Measurements from ENCODE around the gene EPB41L1.

Gene EPB41L1

DNA sequence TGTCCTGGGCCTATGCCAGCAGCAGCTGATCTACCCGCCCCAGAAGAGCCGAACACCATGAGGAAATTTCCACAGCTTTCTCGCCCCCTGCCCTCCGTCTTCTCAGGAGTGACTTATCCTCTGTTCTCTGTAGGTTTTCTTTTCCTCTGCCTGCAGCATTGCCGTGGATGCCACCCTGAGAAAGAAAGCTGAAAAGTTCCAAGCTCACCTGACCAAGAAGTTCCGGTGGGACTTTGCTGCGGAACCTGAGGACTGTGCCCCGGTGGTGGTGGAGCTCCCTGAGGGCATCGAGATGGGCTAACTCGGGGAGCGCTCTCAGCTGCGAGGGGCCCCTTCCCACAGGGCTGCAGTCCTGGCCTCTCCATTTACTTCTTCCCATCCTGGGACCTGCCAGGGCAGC lies 100.9 kb downstream of the EPB41L1 start:
- peak in 3 of 56 donors; percentile 7 to 15 (median 13) for DNase-seq

GRCh38 chr20:36259177-36260061 lies 104.9 kb downstream of the EPB41L1 start:
- DNase-seq = no peak

GRCh38 chr20:36260316-36260715 lies 105.8 kb downstream of the EPB41L1 start:
- no peak for DNase-seq

DNA sequence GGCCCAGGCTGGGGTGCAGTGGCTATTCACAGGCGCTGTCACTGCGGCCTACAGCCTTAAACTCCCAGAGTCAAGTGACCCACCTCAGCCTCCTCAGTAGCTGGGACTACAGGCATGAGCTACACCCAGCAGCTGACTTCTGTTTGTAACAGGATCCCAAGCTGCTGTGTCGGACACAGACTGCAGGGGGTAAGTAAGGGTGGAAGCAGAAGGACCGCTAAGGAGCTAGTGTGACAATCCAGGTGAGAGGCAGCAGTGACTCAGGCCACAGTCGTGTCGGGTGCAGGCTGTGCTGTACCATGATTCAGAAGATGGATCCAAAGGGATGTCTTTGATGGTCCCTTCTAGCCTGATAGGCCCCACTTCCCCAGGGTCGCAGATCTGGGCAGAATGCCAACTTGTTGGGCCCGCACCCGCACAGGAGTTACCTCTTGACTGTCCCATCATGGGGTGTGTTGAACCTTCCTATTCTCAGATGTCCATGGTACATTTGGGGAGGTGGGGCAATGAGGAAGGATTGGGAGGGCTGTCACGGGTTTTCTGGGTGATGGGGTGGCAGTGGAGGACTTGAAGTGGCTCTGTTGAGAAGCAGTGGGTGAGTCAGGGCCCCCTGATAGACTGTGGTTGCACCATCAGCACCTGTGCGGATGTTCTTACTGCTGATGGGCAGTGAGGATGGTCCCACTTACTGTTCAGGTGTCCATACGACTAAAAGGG lies 107.0 kb downstream of the EPB41L1 start:
- DNase-seq = no peak

DNA sequence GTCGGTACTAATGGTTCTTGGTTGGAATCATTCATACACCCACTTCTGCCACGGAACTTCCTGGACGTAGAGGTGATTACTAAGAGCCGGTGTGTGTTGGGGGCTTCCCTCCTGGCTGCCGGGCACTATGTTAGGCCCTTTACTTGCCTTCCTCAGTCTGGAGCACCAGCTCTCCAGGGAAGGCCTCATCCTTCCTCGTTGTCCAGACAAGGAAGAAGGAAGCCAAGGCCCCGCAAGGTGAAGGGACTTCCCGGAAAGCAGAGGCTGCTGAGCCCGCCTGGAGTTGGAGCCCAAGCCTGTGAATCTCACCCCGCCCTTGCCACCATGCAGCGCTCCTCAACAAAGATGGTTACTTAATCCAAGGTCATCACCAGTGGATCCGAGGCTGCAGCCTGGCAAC lies 107.9 kb downstream of the EPB41L1 start:
- no peak for DNase-seq

DNA sequence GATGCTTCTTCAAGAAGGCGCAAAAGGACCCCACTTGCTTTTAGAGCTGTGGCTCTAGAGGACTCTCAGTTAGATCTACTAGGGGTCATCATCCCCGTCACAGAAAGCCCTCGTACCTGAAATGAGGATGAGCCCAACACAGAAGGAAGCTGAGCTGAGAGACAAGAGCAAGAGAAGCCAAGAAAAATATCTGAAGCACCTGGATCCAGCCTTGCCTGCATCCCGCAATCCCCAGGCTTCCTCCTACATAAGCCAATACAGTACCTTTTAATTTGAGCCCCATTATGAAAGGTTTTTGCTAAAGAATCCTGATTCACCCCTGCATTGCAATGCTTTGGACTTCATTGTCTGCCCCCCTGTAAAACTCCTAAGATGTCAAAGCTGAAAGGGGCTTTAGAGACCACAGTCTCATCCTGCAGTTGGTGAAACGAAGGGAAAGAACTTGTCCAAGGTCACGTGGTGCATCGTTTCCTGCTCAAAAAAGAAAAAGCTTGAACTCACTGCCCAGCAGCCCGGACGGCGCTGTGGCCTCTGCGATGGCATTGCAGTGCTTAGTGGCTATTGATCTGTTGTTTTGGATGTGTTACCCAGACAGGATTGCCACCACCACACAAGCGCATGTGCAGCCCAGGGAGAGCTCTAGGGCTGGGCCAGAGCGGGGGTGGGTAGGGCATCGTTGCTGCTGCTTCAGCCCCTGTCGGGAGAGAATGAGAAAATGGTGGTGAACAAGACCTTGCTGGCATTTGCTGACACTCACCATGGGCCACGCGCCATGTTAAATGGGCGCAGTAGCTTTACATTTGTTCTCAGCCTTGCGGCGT lies 110.1 kb downstream of the EPB41L1 start:
- no peak for DNase-seq

DNA sequence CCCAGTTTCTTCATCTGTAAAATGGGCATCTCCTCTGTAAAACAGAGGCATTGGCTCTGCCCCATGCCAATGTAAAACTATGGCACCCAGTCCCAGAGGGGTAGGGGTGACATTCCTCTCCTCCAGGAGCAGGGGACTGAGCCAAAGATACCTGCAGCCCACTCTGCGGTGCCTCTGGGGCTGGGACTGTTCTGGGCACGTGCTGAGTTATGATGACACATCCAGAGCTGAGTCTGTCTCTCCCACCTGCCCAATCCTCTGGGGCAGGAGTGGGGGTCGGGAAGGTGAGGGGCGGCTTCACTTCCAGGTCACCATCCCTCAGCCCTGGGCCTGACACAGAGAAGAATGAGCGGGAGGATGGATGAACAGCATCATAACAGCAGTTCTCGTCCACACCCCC lies 111.6 kb downstream of the EPB41L1 start:
- DNase-seq = no peak

GRCh38 chr20:36267605-36268381 lies 113.3 kb downstream of the EPB41L1 start:
- peak in 2 of 56 donors; percentile 21 to 27 for DNase-seq

DNA sequence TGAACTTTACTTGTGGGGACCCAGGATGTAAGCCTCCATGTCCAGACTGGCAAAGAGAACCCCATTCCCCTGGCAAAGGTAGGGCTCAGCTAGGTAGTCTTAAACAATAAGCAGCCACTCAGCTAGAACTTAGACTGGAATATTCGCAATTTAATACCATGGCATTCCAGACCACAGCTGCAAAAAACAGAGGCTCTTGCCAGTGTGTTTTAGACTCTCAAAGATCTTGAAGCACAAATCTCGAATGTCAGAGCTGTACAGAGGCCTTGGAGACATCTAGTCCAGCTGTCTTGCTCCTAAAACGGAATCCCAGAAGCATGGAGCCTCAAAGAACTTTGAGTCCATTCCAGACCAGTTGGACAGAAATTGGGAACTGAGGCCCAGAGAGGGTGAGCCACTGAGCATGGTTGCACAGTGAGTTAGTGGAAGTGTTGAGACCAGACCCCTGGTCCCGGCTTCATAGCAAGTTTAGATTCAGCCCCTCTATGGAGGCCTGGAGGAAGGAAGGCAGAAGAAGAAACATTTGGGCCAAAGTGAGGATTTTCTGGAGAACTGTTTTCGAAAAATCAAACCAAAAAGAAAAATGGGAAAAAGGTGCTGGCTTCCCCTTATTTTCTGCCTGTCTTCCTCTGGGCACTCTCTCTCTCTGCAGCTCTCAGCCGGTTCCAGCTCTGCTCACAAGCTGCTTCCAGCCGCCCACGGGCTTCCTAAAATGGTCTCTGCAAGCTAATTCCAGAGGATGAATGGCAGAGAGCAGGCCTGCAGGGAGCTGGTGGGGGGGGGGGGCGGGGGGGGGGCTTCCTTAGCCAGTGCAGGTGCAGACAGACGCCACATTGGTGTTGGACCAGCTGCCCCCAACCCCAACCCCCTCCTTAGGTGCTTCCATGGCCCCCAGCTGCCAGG lies 114.2 kb downstream of the EPB41L1 start:
- DNase-seq = peak in 26 of 56 donors; percentile 10 to 64 (median 30)

- peak in 7 of 56 donors; percentile 10 to 48 (median 30) for DNase-seq
Measured at GRCh38 chr20:36269507-36269906, 115.0 kb downstream of the EPB41L1 start.

DNA sequence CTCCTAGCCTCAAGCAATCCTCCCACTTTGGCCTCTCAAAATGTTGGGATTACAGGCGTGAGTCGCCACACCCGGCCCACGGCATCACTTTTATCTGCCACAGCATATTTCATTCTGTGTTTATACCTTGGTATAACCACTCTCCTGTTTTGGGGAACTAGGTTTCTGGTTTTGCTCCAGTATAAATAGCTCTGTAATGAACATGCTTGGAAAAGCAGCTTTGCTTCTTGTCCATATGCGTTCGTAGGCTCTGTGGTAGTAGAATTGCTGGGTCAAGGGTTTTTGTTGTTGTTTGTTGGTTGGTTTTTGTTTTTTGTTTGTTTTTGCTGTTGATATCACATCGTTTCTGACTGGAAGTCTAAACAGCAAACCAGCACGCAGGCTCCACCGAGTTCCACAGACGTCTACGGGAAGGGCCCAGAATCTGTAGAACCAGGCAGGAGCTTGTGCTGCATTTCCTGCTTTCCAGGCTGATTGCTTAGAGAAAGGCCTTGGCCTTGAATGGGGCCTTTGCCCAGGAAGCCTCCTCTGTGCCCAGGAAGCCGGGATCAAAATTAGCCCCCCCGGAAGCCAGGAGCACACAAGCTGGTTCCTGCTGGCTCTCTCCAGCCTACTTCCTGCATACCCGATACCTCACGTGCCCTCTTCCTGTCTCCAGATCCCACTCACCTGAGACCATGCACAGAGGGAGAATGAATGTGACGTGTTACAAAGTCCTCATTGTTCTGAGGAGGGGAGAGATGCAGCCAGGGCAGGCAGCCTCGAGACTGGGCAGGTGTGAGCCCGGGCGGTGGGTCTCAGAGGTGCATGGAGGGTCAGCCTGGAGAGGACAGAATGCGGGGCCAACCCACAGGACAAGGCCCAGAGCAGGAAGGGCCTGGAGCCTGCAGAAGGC lies 116.5 kb downstream of the EPB41L1 start:
- DNase-seq = no peak

GRCh38 chr20:36271639-36272546 lies 117.4 kb downstream of the EPB41L1 start:
- no peak for DNase-seq

- DNase-seq = no peak
Measured at GRCh38 chr20:36272547-36273220, 118.1 kb downstream of the EPB41L1 start.

GRCh38 chr20:36273414-36274180 lies 119.1 kb downstream of the EPB41L1 start:
- peak in 3 of 56 donors; percentile 10 to 23 (median 21) for DNase-seq

GRCh38 chr20:36274181-36274841 lies 119.8 kb downstream of the EPB41L1 start:
- peak in 15 of 56 donors; percentile 7 to 51 (median 29) for DNase-seq
